ENCODE results near the gene KLF9. TPM values are rescaled to one million over a fixed set of nuclear protein-coding genes. Genes with fewer than 3 reads are reported as not detected.

KLF9 gene
- total RNA-seq, 1 experiment from 2014 or later: 0.26 TPM

DNA sequence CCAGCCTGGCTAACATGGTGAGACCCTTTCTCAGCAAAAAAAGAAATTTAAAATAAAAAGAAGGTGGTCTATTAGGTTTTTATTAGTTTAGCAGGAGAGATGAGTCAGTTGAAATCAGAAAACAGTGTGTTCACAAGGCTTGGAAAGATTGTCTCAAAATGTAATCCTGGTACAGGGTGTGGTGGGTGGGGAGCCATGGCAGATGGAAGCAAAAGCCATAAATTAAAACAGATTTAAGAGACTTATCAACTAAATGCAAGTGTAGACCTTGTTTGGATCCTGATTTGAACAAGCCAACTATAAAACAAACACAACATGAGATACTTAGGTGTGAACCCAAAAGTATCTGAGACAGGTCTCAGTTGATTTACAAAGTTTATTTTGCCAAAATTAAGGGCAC lies 42.8 kb upstream of the KLF9 start:
- Histone ChIP-seq H3K79me2 (ENCODE audit: insufficient read depth, low read length) (no peaks in the 10 kb centered on the region), H3K23ac (ENCODE audit: insufficient read length, low read depth, low read length) (no peak overlapping the region), H4K91ac (ENCODE audit: insufficient read length, low read depth, low read length) (no peak overlapping the region), H2BK15ac (ENCODE audit: low read depth, low read length) (no peak overlapping the region), H3T11ph (ENCODE audit: low read length) (no peak overlapping the region), H3K4ac (ENCODE audit: low read depth, low read length) (no peak overlapping the region), H4K20me1 (ENCODE audit: control insufficient read depth, insufficient read depth, insufficient read length) (no peaks in the 10 kb centered on the region), H3K56ac (ENCODE audit: insufficient read length, low read depth, low read length) (no peak overlapping the region), H2BK5ac (ENCODE audit: insufficient read length, low read length) (no peak overlapping the region), H3K27ac (ENCODE audit: insufficient read length, low read depth, low read length) (no peak overlapping the region), H2AFZ (ENCODE audit: low read length) (no peak overlapping the region), H3K18ac (ENCODE audit: insufficient read length, low read depth, low read length) (no peak overlapping the region), H3K9me3 (ENCODE audit: control insufficient read depth, low read depth, low read length) (no peaks in the 10 kb centered on the region), H3K23me2 (ENCODE audit: insufficient read length, low read depth, low read length, poor library complexity, severe bottlenecking) (no peaks in the 10 kb centered on the region), H3K27me3 (ENCODE audit: insufficient read depth, low read length) (no peaks in the 10 kb centered on the region), H3K4me1 (ENCODE audit: insufficient read depth, low read length) (no peaks in the 10 kb centered on the region), H2BK120ac (ENCODE audit: low read depth, low read length, poor library complexity, severe bottlenecking) (no peak overlapping the region), H3K9ac (ENCODE audit: extremely low read depth, insufficient read length, low read length) (no peak overlapping the region), H2BK12ac (ENCODE audit: insufficient read length, low read depth, low read length) (no peak overlapping the region), H4K5ac (ENCODE audit: insufficient read length, low read depth, low read length) (no peak overlapping the region), H4K8ac (replicated peaks; ENCODE audit: insufficient read length, low read depth, low read length) (no peak overlapping the region), H2BK20ac (ENCODE audit: low read depth, low read length, poor library complexity, severe bottlenecking) (no peak overlapping the region), H3K14ac (ENCODE audit: insufficient read depth, low read length) (no peak overlapping the region), H2AK5ac (ENCODE audit: insufficient read length, low read length) (no peak overlapping the region), H3K4me2 (ENCODE audit: insufficient read depth, insufficient read length, low read length) (no peak overlapping the region), H3K79me1 (ENCODE audit: insufficient read depth, low read depth, low read length, poor library complexity, severe bottlenecking) (no peaks in the 10 kb centered on the region)
- no peak for TF ChIP-seq CTCF (conservative IDR thresholded peaks at IDR 0.05)
- no peak for DNase-seq
- H3K27me3 Mint-ChIP-seq (ENCODE audit: low read depth): no peaks in the 10 kb centered on the region; the same call in 1 of the 2 replicates
- no peak overlapping the region for H3K4me3 Mint-ChIP-seq
- H3K4me1 Mint-ChIP-seq: peaks cover 6 to 12% of the 10 kb centered on the region in 2 experiments
- H3K27ac Mint-ChIP-seq: no peak overlapping the region
- no peaks in the 10 kb centered on the region for H3K36me3 Mint-ChIP-seq (ENCODE audit: insufficient read depth in 1 of 3, low read depth in 3 of 3)
- H3K9me3 Mint-ChIP-seq: no peaks in the 10 kb centered on the region

Measured in H9 (cell line).